NT2/D1 (cell line): Measurements from ENCODE around the gene SEC23A.

Experiments
- DNase-seq: peaks from one replicate; pipeline ENCODE4 v3.0.0-alpha.2; 2011; ENCODE audit warnings: low read depth, low spot score
- H3K27me3 ChIP-seq: 2 replicates; pipeline ENCODE4 v1.6.0; 2011; ENCODE audit warnings: mild to moderate bottlenecking; ENCODE audit not compliant: insufficient read length, insufficient read depth
- H3K36me3 ChIP-seq: 2 replicates; pipeline ENCODE4 v1.6.1; 2011; ENCODE audit warnings: mild to moderate bottlenecking, low read length, mixed read lengths; ENCODE audit not compliant: insufficient read depth, insufficient read length
- H3K4me1 ChIP-seq: 2 replicates; pipeline ENCODE4 v1.5.1; 2011; ENCODE audit not compliant: insufficient read depth, insufficient read length
- H3K4me3 ChIP-seq: 2 replicates; pipeline ENCODE4 v1.5.1; 2011; ENCODE audit warnings: low read depth; ENCODE audit not compliant: insufficient read length
- H3K9ac ChIP-seq: 2 replicates; pipeline ENCODE4 v1.6.0; 2011; ENCODE audit warnings: low read depth; ENCODE audit not compliant: insufficient read length
- H3K9me3 ChIP-seq: 2 replicates; pipeline ENCODE4 v1.5.1; 2011; ENCODE audit warnings: mild to moderate bottlenecking, low read length; ENCODE audit not compliant: insufficient read depth
- SUZ12 ChIP-seq: IDR thresholded peaks from 2 replicates; pipeline ENCODE4 v1.6.1; 2011; ENCODE audit not compliant: insufficient read length, insufficient read depth; ENCODE audit errors: extremely low read depth
- YY1 ChIP-seq: IDR thresholded peaks from 2 replicates; pipeline ENCODE4 v1.6.1; 2011; ENCODE audit not compliant: insufficient read length, insufficient read depth
- ZNF274 ChIP-seq: IDR thresholded peaks from 2 replicates; pipeline ENCODE4 v1.6.1; 2011; ENCODE audit warnings: mild to moderate bottlenecking, low read depth, low read length

SEC23A gene

GRCh38 chr14:38993981-38994380 lies 109.1 kb downstream of the SEC23A start:
- TF ChIP-seq YY1 (no peak), ZNF274 (no peak)
- Histone ChIP-seq H3K27me3 (no peaks in the 10 kb centered on the region), H3K9me3 (no peaks in the 10 kb centered on the region)

GRCh38 chr14:38992067-38992844 lies 110.8 kb downstream of the SEC23A start:
- Histone ChIP-seq H3K36me3 (no peaks in the 10 kb centered on the region), H3K27me3 (no peaks in the 10 kb centered on the region), H3K4me1 (no peaks in the 10 kb centered on the region), H3K4me3 (no peak overlapping the region), H3K9ac (no peak overlapping the region), H3K9me3 (no peaks in the 10 kb centered on the region)
- no peak for DNase-seq
- TF ChIP-seq ZNF274 (no peak), SUZ12 (no peak), YY1 (no peak)

More at GRCh38 chr14:38993981-38994380, 109.1 kb downstream of the SEC23A start:
- H3K9ac ChIP-seq, result no peak overlapping the region
- no peaks in the 10 kb centered on the region for H3K36me3 ChIP-seq
- no peaks in the 10 kb centered on the region for H3K4me1 ChIP-seq
- H3K4me3 ChIP-seq, result no peak overlapping the region
- DNase-seq, result no peak

GRCh38 chr14:38991299-38991698 lies 111.7 kb downstream of the SEC23A start:
- Histone ChIP-seq H3K9me3 (no peaks in the 10 kb centered on the region), H3K27me3 (no peaks in the 10 kb centered on the region), H3K36me3 (no peaks in the 10 kb centered on the region), H3K9ac (no peak overlapping the region), H3K4me1 (no peaks in the 10 kb centered on the region), H3K4me3 (no peak overlapping the region)
- no peak for DNase-seq
- no peak for TF ChIP-seq SUZ12
- TF ChIP-seq ZNF274, result no peak
- TF ChIP-seq YY1, result no peak

GRCh38 chr14:38989922-38990546 lies 113.0 kb downstream of the SEC23A start:
- no peak for DNase-seq
- H3K4me1 ChIP-seq, result no peaks in the 10 kb centered on the region
- no peaks in the 10 kb centered on the region for H3K9me3 ChIP-seq
- H3K9ac ChIP-seq, result no peak overlapping the region
- no peaks in the 10 kb centered on the region for H3K36me3 ChIP-seq
- no peak for TF ChIP-seq YY1
- TF ChIP-seq SUZ12, result no peak
- TF ChIP-seq ZNF274, result no peak
- no peak overlapping the region for H3K4me3 ChIP-seq
- no peaks in the 10 kb centered on the region for H3K27me3 ChIP-seq

- Histone ChIP-seq H3K27me3 (no peaks in the 10 kb centered on the region), H3K9ac (no peak overlapping the region), H3K36me3 (no peaks in the 10 kb centered on the region), H3K4me3 (no peak overlapping the region), H3K9me3 (no peaks in the 10 kb centered on the region), H3K4me1 (no peaks in the 10 kb centered on the region)
- no peak for DNase-seq
- TF ChIP-seq YY1 (no peak), SUZ12 (no peak), ZNF274 (no peak)
Measured at GRCh38 chr14:38987781-38988180, 115.3 kb downstream of the SEC23A start.

GRCh38 chr14:38982837-38983236 lies 120.2 kb downstream of the SEC23A start:
- Histone ChIP-seq H3K9me3 (no peaks in the 10 kb centered on the region), H3K9ac (no peak overlapping the region), H3K36me3 (no peaks in the 10 kb centered on the region), H3K27me3 (no peaks in the 10 kb centered on the region), H3K4me1 (no peaks in the 10 kb centered on the region), H3K4me3 (no peak overlapping the region)
- TF ChIP-seq SUZ12 (no peak), YY1 (no peak), ZNF274 (no peak)
- DNase-seq, result no peak

GRCh38 chr14:38982278-38982677 lies 120.8 kb downstream of the SEC23A start:
- no peaks in the 10 kb centered on the region for H3K4me1 ChIP-seq
- H3K27me3 ChIP-seq, result no peaks in the 10 kb centered on the region
- TF ChIP-seq SUZ12 (no peak), ZNF274 (no peak), YY1 (no peak)
- H3K9ac ChIP-seq, result no peak overlapping the region
- H3K36me3 ChIP-seq, result no peaks in the 10 kb centered on the region
- H3K9me3 ChIP-seq, result no peaks in the 10 kb centered on the region
- no peak overlapping the region for H3K4me3 ChIP-seq
- DNase-seq, result no peak
